T-helper 9 cell (primary cell): ENCODE results near the gene THRB.

Experiments used
- DNase-seq: peaks from one replicate; pipeline ENCODE4 v3.0.0-alpha.2; 2020

The THRB gene

GRCh38 chr3:24300949-24301348, 193.7 kb downstream of the THRB start:
- DNase-seq, result no peak

GRCh38 chr3:24299806-24300626, 194.6 kb downstream of the THRB start:
- no peak for DNase-seq

GRCh38 chr3:24299246-24299805, 195.3 kb downstream of the THRB start:
- no peak for DNase-seq

- DNase-seq, result no peak
Measured at GRCh38 chr3:24296441-24297205, 198.0 kb downstream of the THRB start.

GRCh38 chr3:24294150-24294549, 200.5 kb downstream of the THRB start:
- no peak for DNase-seq

- no peak for DNase-seq
Measured at GRCh38 chr3:24291646-24292045, 203.0 kb downstream of the THRB start.

- DNase-seq, result no peak
Measured at GRCh38 chr3:24290596-24290995, 204.1 kb downstream of the THRB start.

- no peak for DNase-seq
Measured at GRCh38 chr3:24288496-24289236, 206.0 kb downstream of the THRB start.

- no peak for DNase-seq
Measured at GRCh38 chr3:24287755-24288450, 206.7 kb downstream of the THRB start.

GRCh38 chr3:24286405-24286804, 208.2 kb downstream of the THRB start:
- no peak for DNase-seq

- no peak for DNase-seq
Measured at GRCh38 chr3:24278543-24278942, 216.1 kb downstream of the THRB start.

GRCh38 chr3:24273491-24273890, 221.2 kb downstream of the THRB start:
- DNase-seq, result no peak

GRCh38 chr3:24272875-24273274, 221.8 kb downstream of the THRB start:
- DNase-seq, result no peak

- no peak for DNase-seq
Measured at GRCh38 chr3:24272408-24272807, 222.2 kb downstream of the THRB start.

GRCh38 chr3:24271228-24271627, 223.4 kb downstream of the THRB start:
- DNase-seq, result no peak

- DNase-seq, result no peak
Measured at GRCh38 chr3:24270744-24271143, 223.9 kb downstream of the THRB start.

GRCh38 chr3:24270204-24270691, 224.4 kb downstream of the THRB start:
- DNase-seq, result no peak

GRCh38 chr3:24264748-24265158, 229.9 kb downstream of the THRB start:
- no peak for DNase-seq

- DNase-seq, result no peak
Measured at GRCh38 chr3:24264011-24264410, 230.6 kb downstream of the THRB start.

GRCh38 chr3:24263069-24263668, 231.5 kb downstream of the THRB start:
- no peak for DNase-seq

GRCh38 chr3:24261521-24261920, 233.1 kb downstream of the THRB start:
- no peak for DNase-seq
